NCI-H146 (cell line): ENCODE measurements around the gene GALNT18.
"Not testable (repeated sequence)": the region's sequence is repeated elsewhere in the genome, so short reads cannot be mapped to it uniquely, and the experiment has no call there.

ENCODE experiments used
- DNase-seq: peaks from one replicate; lab custom pipeline; 2025; lab: John Stamatoyannopoulos, UW

Gene GALNT18

DNA sequence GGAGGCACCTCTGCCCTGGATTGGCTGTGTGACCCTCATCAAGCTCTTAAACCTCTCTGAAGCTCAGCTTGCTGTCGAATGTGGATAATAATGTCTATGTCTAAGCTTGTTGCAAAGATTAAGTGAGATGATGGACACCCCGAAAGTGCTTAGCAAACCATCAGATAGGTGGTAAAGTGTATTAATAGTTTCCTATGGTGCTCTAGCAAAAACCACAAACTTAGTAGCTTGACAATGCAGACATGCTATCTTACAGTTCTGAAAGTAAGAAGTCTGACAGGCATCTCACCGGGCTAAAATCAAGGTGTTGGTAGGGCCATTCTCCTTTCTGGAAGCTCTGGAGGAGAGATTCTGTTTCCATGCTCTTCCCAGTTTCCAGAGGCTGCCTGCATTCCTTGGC, 162.2 kb downstream of the GALNT18 start:
- DNase-seq, result no peak

DNA sequence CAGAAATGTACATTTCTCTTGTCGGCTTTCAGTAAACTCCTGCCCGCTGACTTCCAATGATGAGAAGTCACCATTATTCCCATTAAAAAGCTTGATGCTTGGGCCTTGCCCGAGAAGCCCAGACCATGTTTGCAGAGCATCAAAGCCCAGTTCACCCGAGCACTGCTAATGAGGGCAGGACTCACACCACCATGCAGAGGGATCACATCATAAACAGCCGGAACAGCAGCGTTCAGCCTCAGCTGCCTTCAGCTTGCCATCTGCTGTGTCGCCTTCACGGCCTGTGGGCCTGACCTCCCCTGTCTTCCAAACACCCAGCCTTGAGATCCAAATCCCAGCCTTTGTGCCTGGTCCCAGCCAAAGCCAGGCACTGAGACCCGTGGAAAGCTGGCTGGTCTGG, 163.3 kb downstream of the GALNT18 start:
- no peak for DNase-seq

DNA sequence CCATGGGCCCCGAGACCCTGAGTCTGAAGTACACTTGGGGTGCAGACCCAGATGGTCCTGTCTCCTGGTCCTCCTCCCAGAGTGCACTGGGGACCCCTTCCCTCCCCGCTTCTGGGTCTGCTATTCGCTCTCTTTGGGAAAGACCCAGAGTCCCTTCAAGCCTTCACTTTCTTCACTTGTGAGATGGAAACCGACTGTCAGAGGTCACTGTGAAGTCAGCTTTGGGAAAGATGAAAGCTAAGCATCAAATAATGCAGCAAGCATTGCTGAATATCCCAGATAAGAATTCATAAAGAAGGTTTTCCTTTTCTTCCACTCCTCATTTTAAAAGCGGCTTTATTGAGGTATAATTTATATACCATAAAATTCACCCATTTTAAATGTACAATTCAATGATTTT, 163.8 kb downstream of the GALNT18 start:
- DNase-seq, result no peak

DNA sequence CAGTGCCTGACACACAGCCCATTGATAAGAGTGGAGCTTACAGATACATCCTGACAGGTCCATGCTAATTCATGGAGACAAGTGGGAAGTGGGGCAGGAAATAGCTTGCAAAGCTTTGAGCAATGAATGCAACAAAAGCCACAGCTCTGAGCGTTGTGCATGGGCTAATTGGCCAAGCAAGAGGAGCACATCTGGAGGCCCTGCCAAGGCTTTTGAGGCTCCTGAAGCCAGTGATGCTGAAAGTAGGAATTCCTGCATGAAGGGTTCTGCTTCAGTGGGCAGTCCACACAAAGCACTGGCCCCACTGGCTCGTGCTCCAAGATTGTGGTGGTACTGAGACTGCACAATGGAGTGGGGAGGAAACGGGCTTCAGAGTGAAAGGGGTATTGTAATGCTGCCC, 164.9 kb downstream of the GALNT18 start:
- DNase-seq, result no peak

DNA sequence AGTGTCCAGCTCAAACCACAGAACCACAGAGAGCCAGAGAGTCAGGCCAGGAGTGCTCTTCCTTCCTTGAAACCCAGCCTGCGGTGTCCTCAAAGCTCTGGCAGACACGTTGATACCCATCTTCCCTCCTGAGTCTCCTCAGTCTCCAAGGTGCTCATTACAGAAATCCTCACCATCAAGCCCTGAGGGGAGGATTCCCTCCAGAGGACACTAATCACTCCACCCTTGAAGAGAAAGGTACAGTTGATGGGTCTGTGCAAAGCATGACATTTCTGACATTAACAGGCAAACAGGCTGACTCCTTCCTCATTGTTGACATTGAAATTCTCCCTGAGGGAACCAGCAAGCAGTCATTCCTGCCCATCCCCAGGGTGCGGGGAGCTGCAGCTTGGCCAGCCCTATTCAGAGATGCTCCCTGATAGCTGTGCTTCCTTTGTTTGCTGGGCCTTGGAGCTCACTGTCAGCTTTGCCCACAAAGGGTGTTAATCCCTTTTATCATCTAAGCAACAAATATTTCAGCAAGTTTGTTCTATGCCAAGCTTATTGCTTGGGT, 167.1 kb downstream of the GALNT18 start:
- peak; percentile 70 for DNase-seq

DNA sequence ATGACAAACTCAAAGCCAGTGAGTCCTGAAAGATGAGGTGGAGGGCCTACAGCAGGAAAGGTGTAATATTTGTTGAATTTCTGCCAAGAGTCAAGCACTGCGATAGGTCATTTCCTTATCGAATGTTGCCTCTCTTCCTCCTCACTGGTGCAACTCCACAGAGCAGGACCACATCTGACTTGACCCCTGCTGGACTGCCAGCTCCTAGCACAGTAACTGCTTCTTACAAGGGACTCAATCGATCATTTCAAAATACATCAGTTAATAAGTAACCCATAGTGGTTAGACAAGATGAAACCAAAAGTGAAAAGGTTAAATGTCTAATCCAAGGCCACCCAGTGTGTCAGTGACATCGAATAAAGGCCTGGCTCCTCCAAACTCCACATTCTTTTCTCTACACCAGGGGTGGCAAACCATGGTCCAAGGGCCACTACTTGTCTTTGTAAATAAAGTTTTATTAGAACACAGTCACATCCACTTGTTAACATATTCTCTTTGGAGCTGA, 170.3 kb downstream of the GALNT18 start:
- DNase-seq, result no peak

DNA sequence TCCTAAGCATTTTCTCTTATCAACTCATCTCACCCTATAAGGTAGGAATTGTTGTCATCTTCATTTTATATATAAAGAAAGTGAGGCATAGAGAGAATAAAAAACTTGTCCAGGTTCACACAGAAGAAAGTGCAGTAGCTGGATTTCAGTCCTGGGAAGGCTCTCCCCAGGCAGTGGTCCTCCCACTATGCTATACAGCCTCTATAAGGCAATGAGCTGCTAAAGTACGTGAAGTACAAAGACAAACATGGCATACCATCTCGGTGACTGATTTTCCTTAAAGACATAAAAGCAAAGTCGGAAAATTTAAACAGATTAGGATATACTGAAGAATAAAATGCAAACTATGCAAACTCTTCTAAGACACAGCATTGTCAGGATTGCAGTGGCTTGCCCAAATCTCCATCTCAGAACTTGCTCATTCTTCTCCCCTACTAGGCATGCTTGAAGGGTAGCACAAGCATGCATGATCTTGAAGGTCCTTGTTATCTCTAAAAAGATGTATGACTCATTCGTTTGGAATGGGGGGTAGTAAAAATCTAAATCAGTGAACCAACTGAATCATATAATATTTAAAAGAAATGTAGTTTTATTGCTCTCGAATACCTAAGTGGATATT, 171.0 kb downstream of the GALNT18 start:
- DNase-seq, result no peak

DNA sequence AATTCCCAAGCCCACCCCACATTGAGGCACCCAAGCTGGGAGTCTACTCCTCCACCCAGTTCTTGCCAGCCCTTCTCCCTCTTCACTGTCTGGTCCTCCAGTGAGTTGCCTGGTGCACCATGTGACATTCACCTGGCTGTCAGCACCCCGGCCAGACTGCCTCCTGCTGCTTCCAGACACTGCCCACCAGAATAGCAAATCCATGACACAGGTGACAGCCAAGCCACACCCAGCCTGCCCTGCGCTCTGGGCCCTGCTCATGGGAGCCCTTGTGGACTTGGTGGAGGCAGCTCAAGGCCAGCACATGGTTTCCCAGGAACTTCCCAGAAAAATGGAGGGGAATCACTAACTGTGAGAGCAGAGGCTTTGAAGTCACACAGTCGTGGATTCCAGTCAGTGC, 172.5 kb downstream of the GALNT18 start:
- DNase-seq, result peak; percentile 73

DNA sequence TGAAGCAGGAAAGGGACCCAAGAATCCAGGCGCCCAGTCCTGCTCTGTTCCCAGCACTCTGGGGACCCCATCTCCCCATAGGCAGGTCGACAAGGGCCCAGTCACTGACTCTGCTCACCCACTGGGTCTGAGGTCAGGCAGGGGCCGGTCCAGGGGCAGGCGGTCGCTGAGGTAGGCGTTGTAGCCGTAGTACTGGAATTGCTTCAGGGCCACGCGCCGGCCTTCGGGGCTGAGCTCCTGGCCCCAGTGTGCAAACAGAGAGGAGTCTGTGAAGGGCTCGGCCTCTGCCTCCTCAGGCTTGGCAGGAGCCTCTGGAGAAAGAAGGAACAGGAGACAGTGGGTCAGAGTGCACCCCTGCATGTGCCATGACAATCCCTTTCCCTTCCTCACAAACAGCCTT, 173.2 kb downstream of the GALNT18 start:
- no peak for DNase-seq

DNA sequence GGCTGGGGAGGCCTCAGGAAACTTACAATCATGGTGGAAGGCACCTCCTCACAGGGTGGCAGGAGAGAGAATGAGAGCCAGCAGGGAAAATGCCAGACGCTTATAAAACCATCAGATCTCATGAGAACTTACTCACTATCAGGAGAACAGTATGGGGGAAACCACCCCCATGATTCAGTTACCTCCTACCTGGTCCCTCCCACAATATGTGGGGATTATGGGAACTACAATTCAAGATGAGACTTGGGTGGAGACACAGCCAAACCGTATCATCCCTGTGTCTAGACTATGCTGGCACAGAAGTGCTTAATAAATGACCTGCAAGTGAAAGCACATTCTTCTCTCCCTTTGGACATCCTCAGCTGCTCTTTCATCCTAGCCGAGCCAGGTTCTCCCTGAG, 174.2 kb downstream of the GALNT18 start:
- not testable (repeated sequence) for DNase-seq

DNA sequence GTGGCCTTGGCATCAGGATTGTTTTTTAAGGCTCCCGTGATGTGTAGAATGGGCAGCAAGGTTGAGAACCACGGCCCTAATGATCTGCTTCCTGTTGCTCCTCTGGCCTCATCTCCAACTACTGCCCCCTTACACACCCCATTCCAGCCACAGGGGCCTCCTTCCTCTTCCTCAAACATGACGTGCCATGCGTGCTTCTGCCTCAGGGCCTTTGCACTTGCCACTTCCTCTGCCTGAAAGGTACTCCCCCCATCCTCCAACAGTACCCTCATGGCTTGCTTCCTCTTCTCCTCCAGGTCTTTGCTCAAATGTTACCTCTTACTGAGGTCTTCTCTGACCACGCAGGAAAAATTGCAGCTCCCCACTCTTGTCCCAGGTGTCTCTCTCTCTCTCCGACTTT, 174.8 kb downstream of the GALNT18 start:
- DNase-seq, result no peak

DNA sequence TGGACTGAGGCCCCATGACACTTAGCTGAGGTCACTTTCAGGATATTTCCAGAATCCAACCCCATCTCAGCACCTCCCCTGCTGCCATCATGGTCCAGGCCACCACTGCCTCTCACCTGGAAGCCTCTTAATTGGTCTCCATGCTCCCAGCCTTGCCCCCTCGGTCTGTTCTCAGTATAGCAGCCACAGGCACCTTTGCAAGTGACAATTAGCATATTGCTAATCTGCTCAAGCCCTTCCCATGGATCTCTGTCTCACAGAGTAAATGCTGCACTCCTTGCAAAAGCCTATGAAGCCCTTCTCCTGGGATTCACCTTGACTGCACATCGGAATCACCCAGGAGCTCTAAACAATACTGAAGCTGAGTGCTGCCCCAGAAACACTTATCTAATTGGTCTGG, 175.2 kb downstream of the GALNT18 start:
- DNase-seq, result no peak

DNA sequence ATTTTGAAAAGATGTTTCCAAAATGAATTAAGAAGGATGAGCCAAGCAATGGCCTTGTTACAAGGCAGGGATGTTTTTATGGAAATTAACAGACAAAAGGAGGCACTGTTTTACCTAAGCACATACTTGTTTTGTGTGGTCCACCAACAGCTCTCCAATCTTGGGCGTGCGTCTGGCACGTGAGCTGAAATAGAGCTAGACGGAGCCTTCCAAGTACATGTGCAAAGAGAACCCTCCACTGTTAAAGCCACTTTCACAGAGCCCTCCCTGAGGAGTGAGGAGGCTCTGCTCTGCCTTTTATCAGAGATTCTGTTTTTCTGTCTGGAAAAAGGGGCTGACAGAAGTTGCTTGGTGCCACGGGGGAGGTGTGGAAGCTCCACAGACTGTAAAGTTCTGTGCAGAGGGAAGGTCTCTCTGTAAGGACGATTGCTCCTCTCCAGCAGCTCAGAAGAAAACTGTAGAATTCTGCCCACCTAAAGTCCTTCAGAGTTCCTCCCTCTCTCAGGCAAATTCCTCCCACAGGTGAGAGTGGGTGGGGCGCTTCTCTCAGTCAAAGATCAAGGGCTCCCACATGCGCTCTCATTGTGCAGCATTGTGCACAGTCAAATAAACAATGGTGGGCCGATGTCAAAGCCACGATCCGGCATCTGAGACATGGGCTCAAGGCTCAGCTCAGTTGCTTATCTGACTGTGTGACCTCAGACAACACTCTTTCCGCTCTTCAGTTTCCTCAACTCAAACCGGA, 176.2 kb downstream of the GALNT18 start:
- DNase-seq, result no peak

DNA sequence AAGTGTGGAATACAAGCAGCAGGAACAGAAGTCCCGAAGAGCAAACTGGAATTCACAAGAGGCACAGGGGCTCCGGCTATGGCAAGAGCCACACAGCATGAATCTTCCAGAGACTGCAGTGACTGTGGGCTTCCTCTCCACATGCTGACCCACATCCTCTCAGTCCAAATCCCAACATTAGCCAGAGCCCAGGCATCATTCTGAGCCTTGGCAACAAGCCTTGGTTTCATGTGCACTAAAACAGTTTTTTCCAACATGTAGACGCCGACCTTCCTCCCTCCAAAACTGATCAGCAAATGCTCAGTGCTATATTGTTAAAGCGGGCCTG, 177.0 kb downstream of the GALNT18 start:
- no peak for DNase-seq

DNA sequence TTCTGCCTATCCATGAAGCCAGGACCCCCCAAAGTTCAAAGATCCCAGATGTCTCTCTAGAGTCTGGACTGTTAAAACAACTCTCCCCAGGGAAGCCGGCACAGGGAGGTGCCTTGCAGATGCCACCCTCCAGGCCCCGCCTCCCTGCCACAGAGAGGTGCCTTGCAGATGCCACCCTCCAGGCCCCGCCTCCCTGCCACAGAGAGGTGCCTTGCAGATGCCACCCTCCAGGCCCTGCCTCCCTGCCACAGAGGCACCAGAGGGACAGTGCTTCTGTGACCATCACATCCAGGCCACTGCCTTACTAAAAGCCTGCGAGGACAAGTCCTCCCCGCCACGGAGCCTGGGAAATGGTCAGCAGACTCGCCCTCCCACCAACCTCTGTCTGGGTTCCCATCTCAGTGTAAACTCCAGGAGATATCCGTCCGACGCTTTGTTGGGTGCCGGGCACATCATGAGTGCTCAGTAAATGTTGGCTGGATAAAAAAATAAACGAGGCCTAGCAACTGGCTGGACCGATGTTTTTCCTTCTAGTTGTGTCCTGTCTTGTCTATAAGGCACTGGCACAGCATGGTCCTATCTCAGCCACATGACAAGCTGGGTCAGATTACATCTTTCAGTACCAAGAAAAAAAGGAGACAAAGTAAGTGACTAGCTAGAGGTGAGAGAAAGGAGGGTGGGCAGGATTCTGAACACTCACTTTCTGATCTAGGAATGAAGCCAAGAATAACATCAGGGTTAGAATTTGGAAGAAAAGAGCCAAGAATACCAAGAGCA, 177.6 kb downstream of the GALNT18 start:
- DNase-seq, result no peak

DNA sequence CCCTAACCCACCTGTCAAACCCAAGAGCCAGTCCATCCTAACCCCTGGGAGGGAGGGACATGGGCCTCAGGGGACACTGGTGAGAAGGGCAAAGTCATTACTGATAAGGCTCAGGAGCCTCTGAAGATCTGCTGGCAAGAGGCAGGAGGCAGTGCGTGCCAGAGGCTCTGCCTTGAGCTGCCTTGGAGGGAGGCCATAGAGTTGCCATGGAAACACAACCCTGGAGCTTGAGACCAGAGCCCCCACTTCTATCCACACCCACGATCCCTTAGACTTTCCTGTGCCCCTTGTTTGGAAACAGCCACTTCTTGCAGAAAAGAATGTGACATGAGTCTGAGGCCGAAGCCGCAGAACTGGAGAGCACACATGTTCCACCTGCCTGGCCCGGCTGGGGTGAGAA, 179.0 kb downstream of the GALNT18 start:
- no peak for DNase-seq

DNA sequence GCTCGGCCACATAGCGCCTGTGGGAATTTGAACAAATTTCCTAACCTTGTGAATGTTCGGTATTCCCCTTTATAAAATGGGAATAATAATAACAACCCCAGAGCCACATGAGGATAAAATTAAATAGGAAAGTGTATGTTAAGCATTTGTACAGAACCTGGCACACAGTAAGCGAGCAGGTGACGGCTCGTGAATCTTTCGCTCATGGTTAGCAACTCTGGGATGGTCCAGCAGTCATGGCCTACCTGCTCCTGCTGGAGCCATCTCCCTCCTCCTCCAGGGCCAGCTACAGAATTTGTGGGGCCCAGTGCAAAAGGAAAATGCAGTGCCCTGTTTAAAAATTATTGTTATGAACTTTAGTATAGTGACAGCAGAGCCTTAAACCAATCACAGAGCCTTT, 180.3 kb downstream of the GALNT18 start:
- DNase-seq, result no peak

DNA sequence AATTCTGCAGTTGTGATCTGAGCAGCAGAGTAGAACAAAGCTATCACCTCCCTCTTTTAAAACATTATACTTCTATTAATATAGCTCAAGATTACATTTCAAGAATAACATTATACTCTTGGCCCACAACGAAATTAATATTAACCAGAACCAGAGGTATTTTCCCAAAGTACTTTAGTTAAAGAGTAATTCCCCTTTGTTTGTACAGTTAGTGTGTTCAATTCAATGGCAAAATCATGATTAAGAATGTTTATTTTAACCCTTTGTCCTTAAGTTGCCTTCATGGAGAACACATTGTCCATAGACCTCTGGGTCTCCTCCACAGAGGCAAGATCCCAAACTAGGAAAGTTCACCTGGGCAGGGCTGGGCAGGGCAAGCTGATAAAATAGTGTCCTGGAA, 180.7 kb downstream of the GALNT18 start:
- no peak for DNase-seq

DNA sequence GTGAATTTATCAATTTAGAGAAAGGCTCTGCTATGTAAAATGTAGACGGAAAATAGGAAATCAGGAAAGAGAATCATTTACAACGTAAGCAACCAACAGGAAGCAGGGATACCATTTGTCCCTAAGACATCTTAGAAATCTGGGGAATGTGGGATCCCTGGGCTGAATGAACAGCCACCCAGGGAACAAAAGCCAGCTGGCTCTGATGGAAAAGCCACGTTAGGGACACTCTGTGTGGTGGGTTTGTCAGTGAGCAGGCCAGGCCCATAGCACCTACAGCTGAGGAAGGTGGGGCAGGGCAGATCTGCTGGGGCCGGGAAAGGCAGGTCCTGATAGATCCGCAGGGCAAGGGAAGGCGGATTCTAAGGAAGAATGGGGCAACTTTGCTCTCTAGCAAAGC, 181.7 kb downstream of the GALNT18 start:
- no peak for DNase-seq

DNA sequence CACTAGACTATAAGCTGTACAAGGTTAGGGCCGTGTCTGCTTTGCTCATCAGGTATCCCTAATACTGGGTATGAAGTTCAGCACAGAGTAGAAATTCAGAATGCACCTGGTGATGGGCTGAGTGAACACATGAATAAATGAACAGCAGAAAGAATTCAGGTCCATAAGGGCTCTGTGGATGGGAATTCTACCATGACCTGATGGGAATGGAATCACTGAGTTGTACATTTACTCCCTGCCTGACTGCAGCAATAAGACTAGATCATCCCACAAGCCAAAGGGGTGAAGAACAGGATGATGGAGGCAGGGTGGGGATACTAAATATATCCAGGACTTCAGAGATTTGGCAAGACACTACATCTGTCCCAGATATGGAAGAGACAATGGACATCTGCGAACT, 182.2 kb downstream of the GALNT18 start:
- DNase-seq, result no peak

DNA sequence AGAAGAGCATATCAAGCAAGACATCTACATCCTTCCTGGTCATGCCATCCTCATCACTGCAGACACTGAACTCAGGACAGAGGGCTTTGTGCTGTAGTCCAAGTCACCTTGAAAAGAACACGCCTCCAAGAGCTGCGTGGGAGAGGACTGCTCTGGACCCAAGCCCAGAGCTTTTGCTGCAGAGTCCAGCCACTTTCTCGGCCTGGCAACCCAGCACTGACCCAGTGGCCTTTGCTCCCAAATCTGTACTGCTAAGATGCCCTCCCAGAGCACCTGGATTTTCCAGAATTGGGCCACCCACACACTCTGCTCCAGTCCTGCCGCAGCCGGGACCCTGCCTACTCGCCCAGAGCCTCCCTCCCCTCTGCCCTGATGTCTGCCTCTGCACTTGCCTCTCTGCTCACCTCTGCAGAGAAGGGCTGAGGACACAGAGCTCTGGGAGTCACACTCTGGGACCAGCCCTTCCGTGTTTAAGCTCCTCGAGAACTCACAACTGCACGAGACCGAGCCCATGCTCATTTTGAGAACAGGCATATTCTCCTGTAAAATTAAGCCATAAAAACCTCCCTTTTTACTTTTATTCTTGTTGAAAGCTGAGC, 185.0 kb downstream of the GALNT18 start:
- no peak for DNase-seq

DNA sequence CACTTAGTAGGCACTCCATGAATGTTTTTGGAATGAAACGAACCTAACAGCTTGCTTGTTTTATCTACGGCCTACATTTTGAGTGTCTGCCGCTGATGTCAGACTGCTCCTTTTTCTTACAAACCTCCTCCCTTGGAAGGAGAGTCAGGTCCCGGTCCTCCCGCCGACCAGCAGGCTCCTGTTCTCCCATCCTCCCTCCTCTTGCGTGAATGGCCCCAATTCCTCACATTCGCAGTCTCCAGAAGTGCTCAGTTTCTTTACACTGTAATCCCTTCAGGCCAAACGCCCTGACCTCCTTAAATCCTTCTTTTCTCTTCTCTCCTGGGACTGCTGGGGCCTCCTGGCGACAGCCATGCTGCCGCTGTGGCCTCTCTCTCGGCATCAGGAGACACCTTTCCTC, 186.2 kb downstream of the GALNT18 start:
- no peak for DNase-seq

DNA sequence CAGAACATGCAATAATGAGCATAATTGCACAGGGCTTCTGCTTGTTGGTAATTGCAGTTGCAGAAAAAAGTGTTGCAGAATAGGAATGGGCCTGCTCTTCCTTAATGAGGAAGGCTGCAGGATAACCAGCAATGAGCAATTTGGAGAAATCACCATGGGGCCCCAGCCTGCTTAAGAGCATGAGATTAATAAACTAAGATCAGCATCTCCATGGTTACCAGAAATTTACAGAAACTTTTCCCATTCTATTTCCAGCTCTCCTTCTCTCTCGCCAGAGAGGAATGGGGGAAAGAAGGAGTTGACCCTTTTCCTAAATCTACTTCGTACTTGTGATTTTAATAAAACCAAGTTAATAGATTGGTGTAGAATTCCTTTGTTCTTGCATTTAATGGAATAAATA, 187.8 kb downstream of the GALNT18 start:
- DNase-seq, result no peak
